GM12872 (cell line): Measurements from ENCODE around the gene CCDC6.
A peak's percentile ranks its signal among the peaks of the same experiment; 100 is the strongest.

ENCODE experiments used
- TF ChIP-seq, protein P1 (sequence below): IDR thresholded peaks from 3 replicates; pipeline ENCODE4 v1.5.1; 2011; ENCODE audit warnings: low read depth, mild to moderate bottlenecking, low read length, moderate library complexity; ENCODE audit not compliant: insufficient read depth

CCDC6 gene

DNA sequence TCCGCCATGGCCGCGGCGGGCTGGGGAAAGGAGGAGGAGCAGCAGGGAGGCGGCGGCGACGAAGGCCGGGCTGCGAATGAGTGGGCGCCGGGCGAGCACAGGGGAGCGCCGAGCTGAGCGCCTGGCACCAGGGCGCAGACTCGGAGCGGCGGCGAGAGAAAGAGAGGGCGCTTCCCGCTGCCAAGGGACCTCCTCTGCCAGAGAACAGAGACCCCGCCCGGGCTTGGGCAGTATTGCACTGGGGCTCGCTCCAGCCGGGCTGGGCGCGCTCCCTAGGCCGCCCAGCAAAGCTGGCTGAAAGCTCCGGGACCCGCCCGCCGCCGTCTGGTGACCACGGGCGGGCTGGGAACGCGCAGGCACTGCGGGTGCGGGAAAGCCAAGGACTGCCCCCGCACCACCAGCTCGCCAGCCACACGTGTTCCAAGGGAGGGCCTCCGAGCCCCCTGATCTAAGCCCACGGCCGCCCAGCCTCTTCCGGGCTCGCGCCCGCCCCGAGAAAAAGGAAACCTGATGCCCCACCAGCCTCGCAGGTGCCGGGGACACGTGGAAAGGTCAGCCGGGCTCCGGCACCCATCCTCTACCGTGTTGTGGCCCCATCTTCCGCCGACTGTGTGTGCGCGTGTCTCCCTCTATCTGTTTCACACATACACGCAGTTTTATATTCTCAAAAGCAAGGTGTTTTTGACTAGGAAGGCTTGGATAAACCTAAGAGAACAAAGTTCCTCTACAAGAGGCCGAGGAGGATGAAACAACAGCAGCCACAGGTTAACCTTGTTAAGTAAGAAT, at the start of gene CCDC6:
Gene CCDC6, minus strand, starts transcription at position 140 of the 786 bp plus-strand sequence. Its CDS starts 132 bp downstream, at position 8.
- TF ChIP-seq, protein P1, sequence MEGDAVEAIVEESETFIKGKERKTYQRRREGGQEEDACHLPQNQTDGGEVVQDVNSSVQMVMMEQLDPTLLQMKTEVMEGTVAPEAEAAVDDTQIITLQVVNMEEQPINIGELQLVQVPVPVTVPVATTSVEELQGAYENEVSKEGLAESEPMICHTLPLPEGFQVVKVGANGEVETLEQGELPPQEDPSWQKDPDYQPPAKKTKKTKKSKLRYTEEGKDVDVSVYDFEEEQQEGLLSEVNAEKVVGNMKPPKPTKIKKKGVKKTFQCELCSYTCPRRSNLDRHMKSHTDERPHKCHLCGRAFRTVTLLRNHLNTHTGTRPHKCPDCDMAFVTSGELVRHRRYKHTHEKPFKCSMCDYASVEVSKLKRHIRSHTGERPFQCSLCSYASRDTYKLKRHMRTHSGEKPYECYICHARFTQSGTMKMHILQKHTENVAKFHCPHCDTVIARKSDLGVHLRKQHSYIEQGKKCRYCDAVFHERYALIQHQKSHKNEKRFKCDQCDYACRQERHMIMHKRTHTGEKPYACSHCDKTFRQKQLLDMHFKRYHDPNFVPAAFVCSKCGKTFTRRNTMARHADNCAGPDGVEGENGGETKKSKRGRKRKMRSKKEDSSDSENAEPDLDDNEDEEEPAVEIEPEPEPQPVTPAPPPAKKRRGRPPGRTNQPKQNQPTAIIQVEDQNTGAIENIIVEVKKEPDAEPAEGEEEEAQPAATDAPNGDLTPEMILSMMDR, result peak; percentile 76

DNA sequence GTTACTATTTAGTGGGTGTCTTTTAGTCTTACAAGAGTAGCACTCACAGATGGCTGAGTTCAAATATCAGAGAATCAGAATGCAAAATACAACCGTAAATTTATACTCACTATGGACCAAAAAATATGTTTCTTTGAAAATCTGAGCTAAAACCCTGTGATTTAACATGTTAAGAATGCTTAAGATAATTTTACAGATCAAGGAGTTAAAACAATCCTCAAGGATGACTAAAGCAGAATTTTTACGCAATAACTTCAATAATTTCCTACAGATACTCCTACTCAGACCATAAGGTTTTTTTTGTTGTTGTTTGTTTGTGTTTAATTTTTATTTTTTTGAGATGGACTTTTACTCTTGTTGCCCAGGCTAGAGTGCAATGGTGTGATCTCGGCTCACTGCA, 47.9 kb upstream of the CCDC6 start:
- TF ChIP-seq, protein P1, result no peak

DNA sequence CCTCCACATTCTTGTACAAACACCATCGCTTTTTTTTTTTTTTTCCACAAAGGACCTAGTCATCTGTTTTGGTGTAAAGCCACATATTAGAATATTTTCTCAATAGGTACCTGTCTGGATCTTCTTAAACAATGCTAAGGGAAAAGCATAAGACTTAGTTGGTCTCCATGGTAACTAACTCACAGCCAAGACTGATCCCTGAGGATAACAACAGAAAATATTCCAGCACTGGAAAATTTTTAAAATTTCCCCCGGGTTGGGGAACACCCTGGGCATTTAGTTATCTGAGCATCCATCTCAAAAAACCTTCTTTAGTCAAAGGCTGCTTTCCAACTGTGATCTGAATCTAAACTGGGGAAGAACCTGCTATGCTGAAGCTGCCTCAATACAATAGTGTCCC, 43.7 kb upstream of the CCDC6 start:
- TF ChIP-seq, protein P1, result no peak

DNA sequence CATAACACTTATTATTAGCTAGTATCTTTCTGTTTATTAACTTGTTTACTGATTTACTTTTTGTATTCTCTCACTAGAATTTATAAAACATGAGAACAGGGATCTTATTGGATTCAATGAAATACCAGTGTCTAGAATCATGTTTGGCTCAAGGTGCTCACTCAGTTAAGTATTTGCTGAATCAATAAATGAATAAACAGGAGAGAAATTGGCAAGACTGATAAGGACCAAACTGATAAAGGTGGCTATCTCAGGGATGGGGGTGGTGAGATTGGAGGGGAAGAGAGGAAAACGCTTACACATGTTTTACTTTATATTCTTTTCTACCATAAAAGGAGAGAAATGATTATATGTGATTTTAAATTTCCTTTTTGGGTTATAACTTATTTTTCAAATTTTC, 43.3 kb upstream of the CCDC6 start:
- TF ChIP-seq, protein P1, result no peak

DNA sequence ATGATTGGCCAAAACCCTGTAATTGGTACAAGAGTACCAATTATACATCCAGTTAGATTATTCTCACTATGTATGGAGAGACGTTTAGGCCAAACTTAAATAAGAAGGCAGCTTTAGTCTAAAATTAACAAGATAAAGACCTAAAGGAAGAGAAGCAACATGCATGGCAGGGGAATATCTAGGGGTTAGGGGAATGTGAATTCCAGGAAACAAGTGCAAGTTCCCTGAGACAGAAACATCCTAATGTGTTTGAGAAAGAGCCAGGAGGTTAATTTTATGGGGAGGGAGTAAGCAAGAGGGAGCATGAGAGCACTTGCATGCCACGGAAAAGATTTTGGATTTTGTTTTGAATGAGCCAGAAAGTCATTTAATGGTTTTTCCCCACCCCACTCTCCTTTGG, 39.6 kb upstream of the CCDC6 start:
- TF ChIP-seq, protein P1, result no peak

DNA sequence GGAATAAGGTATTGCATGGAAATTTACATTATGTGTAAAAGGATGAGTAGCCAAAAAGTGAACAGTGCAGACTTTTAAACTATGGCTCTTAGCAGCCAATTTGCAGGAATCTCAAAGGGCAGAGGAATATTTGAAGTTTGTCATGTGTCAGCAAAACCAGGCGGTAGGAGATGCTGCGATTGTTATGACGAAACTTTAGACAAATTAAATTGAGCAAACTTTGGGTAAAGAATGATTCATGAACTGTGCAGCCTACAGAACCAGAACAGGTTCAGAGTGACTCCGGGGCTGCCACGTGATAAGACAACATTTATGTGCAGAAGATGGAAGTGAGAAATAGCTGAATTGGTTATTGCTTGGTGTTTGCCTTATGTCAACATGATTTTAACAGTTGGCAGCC, 39.2 kb upstream of the CCDC6 start:
- TF ChIP-seq, protein P1, result no peak

DNA sequence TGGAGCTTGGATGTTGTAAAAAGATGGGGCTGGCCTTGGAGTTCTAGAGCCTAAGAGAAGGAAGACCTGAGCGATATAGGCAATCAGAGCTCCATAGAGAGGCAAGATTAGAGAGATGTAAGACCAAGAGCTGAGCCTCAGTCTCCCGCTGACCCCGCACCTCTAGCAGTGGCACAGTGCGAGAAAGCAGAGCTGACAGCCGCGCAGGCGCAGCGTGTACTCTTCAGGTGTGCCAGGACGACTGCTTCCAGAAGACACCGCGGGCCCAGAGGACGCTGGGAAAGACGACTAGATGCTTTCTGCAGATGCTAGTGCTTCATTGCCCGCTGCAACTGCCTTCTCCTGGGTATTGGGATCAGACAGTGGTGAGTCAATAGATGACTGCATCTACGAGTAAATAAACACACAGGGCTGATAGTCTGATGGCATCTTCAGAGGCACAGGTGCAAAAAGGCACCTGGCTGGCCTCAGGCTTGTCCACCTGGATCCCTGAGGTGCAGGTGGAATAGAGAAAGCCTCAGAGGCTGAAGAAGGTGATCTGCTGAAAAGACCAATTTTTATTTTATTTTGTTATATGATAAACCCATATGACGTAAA, 38.1 kb upstream of the CCDC6 start:
- TF ChIP-seq, protein P1, result no peak
